Vagina (tissue), 2 donors: ENCODE data around the gene PPP6R2.

Experiments used
- POLR2A ChIP-seq, 2 donors: fragments of 450-650 bp; IDR thresholded peaks; one replicate each; pipeline ENCODE4 v1.6.1; 2017; ENCODE audit warnings: antibody characterized with exemption in 2 of 2, mild to moderate bottlenecking in 2 of 2, moderate library complexity in 2 of 2
- POLR2AphosphoS5 ChIP-seq, 2 donors: sonication (generic); formaldehyde crosslinking; IDR thresholded peaks; one replicate each; pipeline ENCODE4 v1.9.0; 2017; ENCODE audit warnings: antibody characterized with exemption in 2 of 2, mild to moderate bottlenecking in 2 of 2, low read depth in 1 of 2; ENCODE audit not compliant: insufficient read depth in 1 of 2
- TF ChIP-seq, protein P1 (sequence below), 3 experiments: fragments of 450-650 bp in 2 of 3; fragments of 200-600 bp in 1 of 3; sonication (generic) in 1 of 3; IDR thresholded peaks; one replicate each; pipeline ENCODE4 v1.5.1; 2017 to 2019; ENCODE audit warnings: antibody characterized with exemption in 3 of 3, mild to moderate bottlenecking in 2 of 3, moderate library complexity in 2 of 3

DNA sequence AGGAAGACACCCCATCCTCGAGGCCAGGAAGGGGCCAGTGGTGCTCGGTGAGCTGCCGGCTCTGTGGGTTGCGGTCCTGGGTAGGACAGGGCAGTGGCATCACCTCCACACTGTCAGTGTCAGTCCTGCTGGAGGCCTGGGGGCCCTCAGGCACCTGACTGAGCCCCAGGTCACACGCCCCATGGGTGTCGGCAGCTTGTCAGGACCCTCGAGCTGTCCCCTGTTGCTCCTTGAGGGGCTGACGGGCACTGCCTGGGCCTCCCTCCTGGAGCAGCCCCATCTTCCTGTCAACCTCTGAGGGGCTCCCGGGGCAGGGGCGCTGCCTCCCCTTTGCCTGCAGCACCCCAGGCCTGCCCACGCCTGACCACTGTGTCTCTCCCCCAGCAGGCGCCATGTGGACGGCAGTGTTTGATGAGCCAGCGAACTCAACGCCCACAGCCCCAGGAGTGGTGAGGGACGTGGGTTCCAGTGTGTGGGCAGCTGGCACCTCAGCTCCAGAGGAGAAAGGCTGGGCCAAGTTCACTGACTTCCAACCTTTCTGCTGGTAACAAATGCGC is 96.3 kb downstream of the PPP6R2 start:
- TF ChIP-seq, protein P1, sequence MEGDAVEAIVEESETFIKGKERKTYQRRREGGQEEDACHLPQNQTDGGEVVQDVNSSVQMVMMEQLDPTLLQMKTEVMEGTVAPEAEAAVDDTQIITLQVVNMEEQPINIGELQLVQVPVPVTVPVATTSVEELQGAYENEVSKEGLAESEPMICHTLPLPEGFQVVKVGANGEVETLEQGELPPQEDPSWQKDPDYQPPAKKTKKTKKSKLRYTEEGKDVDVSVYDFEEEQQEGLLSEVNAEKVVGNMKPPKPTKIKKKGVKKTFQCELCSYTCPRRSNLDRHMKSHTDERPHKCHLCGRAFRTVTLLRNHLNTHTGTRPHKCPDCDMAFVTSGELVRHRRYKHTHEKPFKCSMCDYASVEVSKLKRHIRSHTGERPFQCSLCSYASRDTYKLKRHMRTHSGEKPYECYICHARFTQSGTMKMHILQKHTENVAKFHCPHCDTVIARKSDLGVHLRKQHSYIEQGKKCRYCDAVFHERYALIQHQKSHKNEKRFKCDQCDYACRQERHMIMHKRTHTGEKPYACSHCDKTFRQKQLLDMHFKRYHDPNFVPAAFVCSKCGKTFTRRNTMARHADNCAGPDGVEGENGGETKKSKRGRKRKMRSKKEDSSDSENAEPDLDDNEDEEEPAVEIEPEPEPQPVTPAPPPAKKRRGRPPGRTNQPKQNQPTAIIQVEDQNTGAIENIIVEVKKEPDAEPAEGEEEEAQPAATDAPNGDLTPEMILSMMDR (IDR thresholded peaks at IDR 0.05), result no peak
- no peak for TF ChIP-seq POLR2AphosphoS5 (IDR thresholded peaks at IDR 0.05; ENCODE audit: insufficient read depth in 1 of 2, low read depth in 1 of 2)
- no peak for TF ChIP-seq POLR2A (IDR thresholded peaks at IDR 0.05)
